Measurements from ENCODE around the gene SLC9C1.

SLC9C1 gene

DNA sequence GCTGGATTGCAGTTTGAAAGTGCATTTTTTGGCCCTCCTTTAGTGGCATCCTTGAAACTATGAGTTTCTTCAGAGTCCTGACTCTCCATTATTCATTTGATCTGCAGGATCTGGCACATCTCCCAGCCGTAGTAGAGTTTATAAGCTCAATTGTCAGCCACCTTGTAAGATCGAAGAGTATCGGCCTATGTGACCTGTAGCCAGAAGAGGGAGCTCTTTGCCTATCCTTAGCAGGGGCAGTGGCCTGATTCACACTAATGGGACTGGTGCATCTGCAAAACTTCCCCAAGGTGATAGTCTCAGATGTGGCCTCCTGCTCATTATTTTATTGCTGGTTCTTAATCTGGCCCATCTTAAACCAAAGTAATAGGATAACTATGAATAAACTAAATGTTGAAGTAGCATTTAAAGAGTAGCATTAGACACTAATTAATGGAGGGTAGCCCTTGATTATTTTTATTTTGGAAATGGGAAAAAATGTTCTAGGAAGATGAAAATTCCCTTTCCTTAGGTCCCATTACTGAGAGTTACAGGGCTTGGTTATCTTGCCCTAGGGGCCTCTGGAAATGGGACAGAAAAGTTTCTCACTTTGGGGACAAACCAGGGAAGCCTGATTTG lies 182.1 kb downstream of the SLC9C1 start:
- Mint-ChIP-seq H3K4me3 (no peak overlapping the region), H3K27ac (no peak overlapping the region), H3K9me3 (no peaks in the 10 kb centered on the region), H3K36me3 (ENCODE audit: low read depth) (no peaks in the 10 kb centered on the region), H3K4me1 (ENCODE audit: low read depth) (peaks cover 18% of the 10 kb centered on the region), H3K27me3 (no peaks in the 10 kb centered on the region)
- peak; percentile 45 for DNase-seq

DNA sequence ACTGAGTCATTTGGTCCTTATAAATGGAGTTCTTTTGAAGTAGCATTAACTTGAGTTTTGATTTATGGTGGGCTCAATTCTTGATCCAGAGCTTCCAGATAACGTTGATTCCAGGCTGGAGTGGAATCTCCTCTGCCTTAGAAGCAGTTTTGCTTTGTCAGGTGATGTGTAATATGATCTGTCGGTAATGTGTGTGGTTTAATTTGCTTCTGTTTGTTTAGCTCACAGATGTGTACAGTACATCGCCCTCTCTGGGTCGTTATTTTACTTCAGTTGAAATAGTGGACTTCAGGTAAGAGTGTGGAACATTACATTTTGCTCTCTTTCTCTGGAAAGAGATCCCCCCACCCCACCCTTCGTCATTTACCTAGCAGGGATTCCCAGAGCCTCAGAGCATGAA lies 184.7 kb downstream of the SLC9C1 start:
- Mint-ChIP-seq H3K36me3 (ENCODE audit: low read depth) (no peaks in the 10 kb centered on the region), H3K4me3 (no peak overlapping the region), H3K27me3 (no peaks in the 10 kb centered on the region), H3K4me1 (ENCODE audit: low read depth) (peaks cover 9% of the 10 kb centered on the region), H3K27ac (no peak overlapping the region), H3K9me3 (no peaks in the 10 kb centered on the region)
- no peak for DNase-seq

GRCh38 chr3:112104774-112105173 lies 189.2 kb downstream of the SLC9C1 start:
- Mint-ChIP-seq H3K27ac (no peak overlapping the region), H3K36me3 (ENCODE audit: low read depth) (no peaks in the 10 kb centered on the region), H3K4me3 (no peak overlapping the region), H3K9me3 (no peaks in the 10 kb centered on the region), H3K27me3 (no peaks in the 10 kb centered on the region), H3K4me1 (ENCODE audit: low read depth) (peaks cover 4% of the 10 kb centered on the region)
- DNase-seq: no peak

DNA sequence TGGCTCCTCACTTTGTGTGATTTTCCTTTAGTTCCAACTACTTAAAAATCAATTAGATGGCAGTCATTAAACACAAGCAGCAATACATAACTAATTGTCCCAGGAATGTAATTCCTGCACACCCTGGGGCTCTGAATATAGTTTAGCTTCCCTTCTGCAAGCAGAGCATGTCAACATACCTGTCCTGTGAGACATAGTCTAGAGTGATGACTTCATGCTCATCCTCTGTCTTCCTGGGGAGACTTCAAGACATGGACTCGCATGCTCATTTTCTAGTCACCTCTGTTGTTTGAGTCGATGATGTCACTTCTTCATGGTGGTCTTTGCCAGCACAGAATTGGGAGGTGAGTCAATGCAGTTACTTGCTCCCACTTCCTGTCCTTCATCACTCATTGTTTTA lies 192.1 kb downstream of the SLC9C1 start:
- Mint-ChIP-seq H3K36me3 (ENCODE audit: low read depth) (no peaks in the 10 kb centered on the region), H3K27ac (no peak overlapping the region), H3K27me3 (no peaks in the 10 kb centered on the region), H3K4me3 (no peak overlapping the region), H3K4me1 (ENCODE audit: low read depth) (peaks cover 14% of the 10 kb centered on the region), H3K9me3 (no peaks in the 10 kb centered on the region)
- DNase-seq: no peak

- Mint-ChIP-seq H3K9me3 (no peaks in the 10 kb centered on the region), H3K4me1 (ENCODE audit: low read depth) (peaks cover 24% of the 10 kb centered on the region), H3K27ac (peak overlapping the region; percentile 19), H3K4me3 (no peak overlapping the region), H3K27me3 (no peaks in the 10 kb centered on the region), H3K36me3 (ENCODE audit: low read depth) (no peaks in the 10 kb centered on the region)
- no peak for DNase-seq
Measured at GRCh38 chr3:112097378-112097777, 196.6 kb downstream of the SLC9C1 start.

GRCh38 chr3:112096176-112096575 lies 197.8 kb downstream of the SLC9C1 start:
- H3K4me1 Mint-ChIP-seq (ENCODE audit: low read depth): peaks cover 23% of the 10 kb centered on the region
- no peak overlapping the region for H3K4me3 Mint-ChIP-seq
- H3K36me3 Mint-ChIP-seq (ENCODE audit: low read depth): no peaks in the 10 kb centered on the region
- no peaks in the 10 kb centered on the region for H3K27me3 Mint-ChIP-seq
- no peak overlapping the region for H3K27ac Mint-ChIP-seq
- H3K9me3 Mint-ChIP-seq: no peaks in the 10 kb centered on the region
- no peak for DNase-seq

GRCh38 chr3:112095731-112096130 lies 198.3 kb downstream of the SLC9C1 start:
- no peaks in the 10 kb centered on the region for H3K27me3 Mint-ChIP-seq
- no peaks in the 10 kb centered on the region for H3K36me3 Mint-ChIP-seq (ENCODE audit: low read depth)
- peaks cover 27% of the 10 kb centered on the region for H3K4me1 Mint-ChIP-seq (ENCODE audit: low read depth)
- DNase-seq: no peak
- H3K9me3 Mint-ChIP-seq: no peaks in the 10 kb centered on the region
- H3K27ac Mint-ChIP-seq: no peak overlapping the region
- no peak overlapping the region for H3K4me3 Mint-ChIP-seq

DNA sequence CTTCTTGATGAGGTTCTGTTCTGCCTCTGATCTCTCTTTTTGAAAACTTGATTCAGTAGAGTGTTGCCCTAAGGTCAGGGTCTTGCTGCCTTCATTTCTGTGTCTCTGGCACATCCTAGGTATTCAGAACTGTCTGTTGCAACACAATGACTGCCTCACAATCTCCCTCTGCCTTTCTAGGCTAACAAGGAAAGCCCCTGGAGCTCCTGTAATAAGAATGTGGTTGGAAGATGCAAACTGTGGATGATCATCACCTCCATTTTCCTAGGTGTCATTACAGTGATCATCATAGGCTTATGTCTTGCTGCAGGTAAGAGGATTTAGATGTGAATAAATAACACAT lies 200.9 kb downstream of the SLC9C1 start:
- H3K36me3 Mint-ChIP-seq (ENCODE audit: low read depth): no peaks in the 10 kb centered on the region
- no peaks in the 10 kb centered on the region for H3K9me3 Mint-ChIP-seq
- no peak overlapping the region for H3K4me3 Mint-ChIP-seq
- H3K4me1 Mint-ChIP-seq (ENCODE audit: low read depth): peaks cover 32% of the 10 kb centered on the region
- no peak for DNase-seq
- H3K27ac Mint-ChIP-seq: no peak overlapping the region
- peaks cover 5% of the 10 kb centered on the region for H3K27me3 Mint-ChIP-seq

DNA sequence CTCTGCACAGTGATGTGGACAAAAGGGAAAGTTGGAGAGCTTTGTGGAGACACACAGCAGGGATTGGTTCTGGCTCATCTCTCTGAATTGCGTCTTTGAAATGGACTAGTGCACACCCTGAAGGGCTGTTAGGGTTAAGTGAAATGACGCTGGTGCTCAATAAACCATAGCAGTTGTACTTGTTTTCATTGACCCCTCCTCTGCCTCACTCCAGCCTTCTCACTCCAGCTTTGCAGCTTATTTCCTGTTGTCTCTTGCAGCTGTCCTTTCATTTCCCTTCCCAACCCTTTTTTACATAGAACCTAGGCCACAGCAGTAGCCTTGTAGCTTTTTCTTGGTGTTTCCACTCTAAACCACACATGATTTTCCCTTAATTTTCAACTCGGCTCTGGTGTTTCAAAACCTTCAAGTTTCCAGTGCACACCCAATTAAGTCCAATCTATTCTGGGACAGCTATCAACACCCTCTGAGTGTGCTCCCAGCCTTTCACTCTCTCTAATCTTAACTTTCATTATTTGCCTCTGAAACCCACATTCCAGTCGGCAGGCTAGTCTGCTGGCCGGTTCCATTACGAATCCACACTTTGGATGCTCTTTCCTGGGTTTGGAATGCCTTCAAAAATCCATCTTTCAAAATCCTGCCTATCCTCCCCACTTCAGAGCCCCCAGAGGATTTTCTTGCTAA lies 201.4 kb downstream of the SLC9C1 start:
- Mint-ChIP-seq H3K27me3 (peaks cover 9% of the 10 kb centered on the region), H3K9me3 (no peaks in the 10 kb centered on the region), H3K4me3 (no peak overlapping the region), H3K36me3 (ENCODE audit: low read depth) (no peaks in the 10 kb centered on the region), H3K27ac (no peak overlapping the region), H3K4me1 (ENCODE audit: low read depth) (peaks cover 33% of the 10 kb centered on the region)
- DNase-seq: no peak

DNA sequence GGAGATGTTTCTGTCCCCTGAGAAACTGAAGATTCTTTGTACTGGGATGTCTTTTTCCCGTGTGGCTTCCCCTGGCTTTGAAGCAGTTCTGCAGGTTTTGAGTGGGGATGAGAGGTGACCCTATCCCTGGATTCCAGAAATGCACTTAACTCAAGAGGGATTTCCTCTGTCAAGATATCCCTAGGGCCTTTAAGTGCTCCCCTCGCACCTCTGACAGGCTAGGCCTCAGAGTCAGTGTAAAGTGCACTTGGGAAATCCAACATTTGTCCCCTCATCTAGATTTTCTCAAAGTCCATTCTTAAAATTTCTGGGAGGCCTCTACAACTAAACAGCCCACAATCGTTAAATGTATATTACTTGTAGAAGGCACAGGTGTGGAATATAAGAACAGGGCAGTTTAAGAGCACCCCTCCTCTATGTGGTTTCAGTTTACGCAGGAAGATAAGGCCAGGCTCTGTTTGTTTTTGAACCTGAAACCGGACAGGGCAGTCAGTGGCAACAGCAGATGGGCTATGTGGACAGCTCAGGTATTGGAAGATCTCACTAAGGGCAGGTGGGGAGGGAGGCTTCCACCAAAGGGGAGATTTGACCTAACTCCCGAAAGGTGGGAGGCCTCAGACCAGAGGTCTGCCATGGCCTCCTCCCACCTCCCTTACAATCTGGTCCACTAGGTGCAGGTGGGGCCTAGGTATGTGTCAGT lies 203.0 kb downstream of the SLC9C1 start:
- no peak for DNase-seq
- no peak overlapping the region for H3K4me3 Mint-ChIP-seq
- H3K36me3 Mint-ChIP-seq (ENCODE audit: low read depth): no peaks in the 10 kb centered on the region
- H3K4me1 Mint-ChIP-seq (ENCODE audit: low read depth): peaks cover 41% of the 10 kb centered on the region
- H3K27ac Mint-ChIP-seq: no peak overlapping the region
- H3K9me3 Mint-ChIP-seq: no peaks in the 10 kb centered on the region
- peaks cover 14% of the 10 kb centered on the region for H3K27me3 Mint-ChIP-seq

Measured in activated T-cell treated with anti-CD3 and anti-CD28 coated beads, Interleukin-2, amount 50 U/mL, for 24 hours (primary cell).